K562 (cell line): ENCODE measurements around the gene STX17. TPM values are rescaled to one million over a fixed set of nuclear protein-coding genes. Genes with fewer than 3 reads are reported as not detected.

Experiments
- ATAC-seq: fragments of 200-7000 bp; cut with Tn5 transposase; 3 replicates; pipeline ENCODE4 v1.9.1; 2020; ENCODE audit warnings: moderate library complexity
- BruUV-seq: library from RNA; stranded (reverse); fragments of 400-500 nt; replicated peaks from 2 replicates; lab custom pipeline; 2021; lab: Mats Ljungman, UMichigan
- CTCF ChIA-PET: fragments of 300-600 bp; formaldehyde crosslinking; extraction: SDS; loops from one replicate; lab custom pipeline; 2021; ENCODE audit warnings: low intra/inter-chr PET ratio; lab: Yijun Ruan, JAX
- POLR2A ChIA-PET: fragments of 300-600, 350-650 bp; sonication (Branson Sonifier 250); formaldehyde crosslinking; extraction: SDS; loops from one replicate; lab custom pipeline; 2021; ENCODE audit warnings: antibody characterized with exemption, inconsistent platforms; lab: Yijun Ruan, JAX
- DNase-seq, 4 experiments: peaks; one replicate each; pipeline versions ENCODE4 v3.0.0 to v3.0.0-alpha.2; 2011 to 2018; ENCODE audit warnings: low spot score in 3 of 4, mixed read lengths in 3 of 4; ENCODE audit errors: extremely low read depth in 1 of 4
- FAIRE-seq: peaks from 2 replicates; lab custom pipeline; 2011; peaks lifted over from hg19 to GRCh38; lab: Jason Lieb, UNC
- H2AFZ ChIP-seq: 2 replicates; pipeline ENCODE4 v1.6.0; 2011; ENCODE audit warnings: low read depth, low read length, control low read depth, inconsistent platforms
- H3K27ac ChIP-seq: fragments of 200-600 bp; 3 replicates; pipeline ENCODE4 v1.8.0; 2011; ENCODE audit warnings: low read depth, mild to moderate bottlenecking, control low read depth, inconsistent platforms, low read length, moderate library complexity, mixed read lengths; ENCODE audit errors: extremely low read depth
- H3K27me3 ChIP-seq, 2 experiments: fragments of 300-600 bp in 1 of 2; 2 replicates in 1 of 2; 3 replicates in 1 of 2; pipeline versions ENCODE4 v1.6.0 to v1.8.0; 2011; ENCODE audit warnings: inconsistent platforms in 2 of 2, low read length in 2 of 2, mild to moderate bottlenecking in 1 of 2, mixed read lengths in 1 of 2, moderate library complexity in 1 of 2; ENCODE audit not compliant: control insufficient read depth in 2 of 2, insufficient read depth in 2 of 2
- H3K36me3 ChIP-seq: fragments of 300-600 bp; 3 replicates; pipeline ENCODE4 v1.8.0; 2011; ENCODE audit warnings: mild to moderate bottlenecking, low read length, inconsistent platforms; ENCODE audit not compliant: control insufficient read depth, insufficient read depth
- H3K4me1 ChIP-seq, 2 experiments: fragments of 200-600 bp in 1 of 2; replicated peaks in 1 of 2; 2 replicates in 1 of 2; 3 replicates in 1 of 2; pipeline versions ENCODE4 v1.5.1 to v1.8.0; 2011; ENCODE audit warnings: inconsistent platforms in 2 of 2, low read length in 2 of 2, mild to moderate bottlenecking in 1 of 2, mixed read lengths in 1 of 2, moderate library complexity in 1 of 2; ENCODE audit not compliant: control insufficient read depth in 2 of 2, insufficient read depth in 2 of 2
- H3K4me2 ChIP-seq: 2 replicates; pipeline ENCODE4 v1.6.1; 2011; ENCODE audit warnings: low read length, control low read depth, inconsistent platforms, mixed read lengths; ENCODE audit not compliant: insufficient read depth
- H3K4me3 ChIP-seq: fragments of 200-600 bp; sonication (generic), shearing (Covaris generic); 2 replicates; pipeline ENCODE4 v1.5.1; 2016; ENCODE audit warnings: control low read depth, inconsistent platforms
- H3K79me2 ChIP-seq: fragments of 200-600 bp; 3 replicates; pipeline ENCODE4 v1.8.0; 2011; ENCODE audit warnings: low read length, inconsistent platforms; ENCODE audit not compliant: control insufficient read depth, insufficient read depth
- H3K9ac ChIP-seq, 2 experiments: 2 replicates each; pipeline versions ENCODE4 v1.6.0 to v1.6.1; 2011; ENCODE audit warnings: low read depth in 2 of 2, low read length in 2 of 2, control low read depth in 1 of 2, inconsistent platforms in 1 of 2, mild to moderate bottlenecking in 1 of 2, mixed read lengths in 1 of 2; ENCODE audit not compliant: insufficient read depth in 1 of 2
- H3K9me1 ChIP-seq: one replicate; pipeline ENCODE4 v1.6.0; 2011; ENCODE audit warnings: inconsistent platforms, mild to moderate bottlenecking, low read length, moderate library complexity; ENCODE audit not compliant: control insufficient read depth, insufficient read depth
- H3K9me3 ChIP-seq: replicated peaks from 2 replicates; pipeline ENCODE4 v1.5.1; 2011; ENCODE audit warnings: low read depth, low read length, inconsistent platforms; ENCODE audit not compliant: control insufficient read depth, insufficient read depth
- H4K20me1 ChIP-seq: replicated peaks from 2 replicates; pipeline ENCODE4 v1.6.1; 2011; ENCODE audit warnings: low read length, inconsistent platforms, mixed read lengths; ENCODE audit not compliant: control insufficient read depth, insufficient read depth
- BRCA1 ChIP-seq, 2 experiments: fragments of 450-650 bp in 1 of 2; sonication (generic) in 1 of 2; formaldehyde crosslinking in 1 of 2; IDR thresholded peaks; 2 replicates each; pipeline versions ENCODE4 v1.5.0 to v1.6.1; 2017 to 2020; ENCODE audit warnings: mild to moderate bottlenecking in 1 of 2, missing genetic modification reagents in 1 of 2
- BRD9 ChIP-seq: fragments of 450-650 bp; IDR thresholded peaks from 2 replicates; pipeline ENCODE4 v1.6.1; 2018; ENCODE audit warnings: low read depth; ENCODE audit not compliant: partially characterized antibody
- C11orf30 ChIP-seq: fragments of 450-650 bp; IDR thresholded peaks from 2 replicates; pipeline ENCODE4 v1.6.1; 2016; ENCODE audit warnings: low read depth, mild to moderate bottlenecking
- FOXJ2 ChIP-seq: fragments of 200-800 bp; sonication (Bioruptor generic); IDR thresholded peaks from 2 replicates; pipeline ENCODE4 v1.6.1; 2016; ENCODE audit warnings: missing genetic modification characterization, missing compliant biosample characterization
- MAFG ChIP-seq: fragments of 450-650 bp; conservative IDR thresholded peaks from 2 replicates; pipeline ENCODE4 v1.6.1; 2016; ENCODE audit warnings: missing genetic modification characterization, missing compliant biosample characterization
- MITF ChIP-seq: IDR thresholded peaks from 2 replicates; pipeline ENCODE4 v1.6.1; 2014; ENCODE audit warnings: antibody characterized with exemption
- NR1H2 ChIP-seq: sonication (generic); formaldehyde crosslinking; IDR thresholded peaks from 2 replicates; pipeline ENCODE4 v1.4.0; 2020; ENCODE audit warnings: mild to moderate bottlenecking, missing genetic modification reagents
- RBM25 ChIP-seq: fragments of 200-400 bp; formaldehyde crosslinking; IDR thresholded peaks from 2 replicates; pipeline ENCODE4 v1.6.1; 2018; ENCODE audit warnings: low read length, low read depth, moderate library complexity; ENCODE audit not compliant: severe bottlenecking
- RERE ChIP-seq: sonication (generic); formaldehyde crosslinking; IDR thresholded peaks from 2 replicates; pipeline ENCODE4 v1.8.0; 2023; ENCODE audit warnings: missing genetic modification reagents, mild to moderate bottlenecking, borderline replicate concordance
- SREBF2 ChIP-seq: sonication (generic); formaldehyde crosslinking; IDR thresholded peaks from 2 replicates; pipeline ENCODE4 v1.4.0; 2020; ENCODE audit warnings: mild to moderate bottlenecking, missing genetic modification reagents
- STAT5B ChIP-seq: fragments of 250-450 bp; sonication (Bioruptor Pico); IDR thresholded peaks from 2 replicates; pipeline ENCODE4 v1.8.0; 2021; ENCODE audit warnings: mild to moderate bottlenecking, inconsistent platforms
- ZNF24 ChIP-seq: fragments of 450-650 bp; IDR thresholded peaks from 2 replicates; pipeline ENCODE4 v1.6.1; 2016
- ZNF3 ChIP-seq: fragments of 250-450 bp; sonication (Bioruptor Pico); IDR thresholded peaks from 2 replicates; pipeline ENCODE4 v1.5.0; 2021; ENCODE audit warnings: mild to moderate bottlenecking, moderate library complexity
- ZNF316 ChIP-seq: fragments of 450-650 bp; IDR thresholded peaks from 2 replicates; pipeline ENCODE4 v1.6.1; 2016
- ZNF41 ChIP-seq: fragments of 250-450 bp; sonication (Bioruptor Pico); conservative IDR thresholded peaks from 2 replicates; pipeline ENCODE4 v1.4.0; 2020; ENCODE audit warnings: mild to moderate bottlenecking
- WGBS: fragments of 100-300 bp; shearing (Covaris generic); methylation state at CpG from one replicate; pipeline ENCODE4 v1.1.6; 2016; ENCODE audit warnings: low coverage, mixed read lengths; ENCODE audit not compliant: insufficient coverage; ENCODE audit errors: missing lambda C conversion rate; 5-methylcytosine and 5-hydroxymethylcytosine counted together
- in situ Hi-C: fragments of 300-500 bp; cut with MboI; formaldehyde crosslinking; loops from 4 replicates; pipeline ENCODE4 v1.15.0; 2018; ENCODE audit warnings: inconsistent platforms, mixed read lengths
- intact Hi-C: fragments of 100-400 bp; cut with micrococcal nuclease; formaldehyde crosslinking; loops from 2 replicates; pipeline ENCODE4 v1.14.2; 2022
- polyA plus RNA-seq, 8 experiments: library from polyadenylated mRNA; depleted of rRNA in 4 of 8; stranded (reverse) in 5 of 8; unstranded in 3 of 8; fragments of >200 nt; fragmentation: Nextera tagmentation in 2 of 8; fragmentation: Illumina TruSeq in 1 of 8; extraction: Ambion mirVana in 2 of 8; extraction: Trizol in 1 of 8; gene quantifications; 2 replicates each; pipeline versions ENCODE4 v1.2.1 to v1.2.3, GENCODE V29; 2011 to 2014; ENCODE audit warnings: inconsistent platforms in 1 of 8, missing spikeins in 1 of 8
- total RNA-seq, 7 experiments: library from RNA; depleted of rRNA in 6 of 7; stranded (reverse); fragments of >200 nt in 6 of 7; fragmentation: Illumina TruSeq in 2 of 7; extraction: Trizol in 2 of 7; gene quantifications; 2 replicates each; pipeline versions ENCODE4 v1.2.1 to v1.2.3, GENCODE V29; 2011 to 2021; ENCODE audit warnings: low replicate concordance in 1 of 7

Gene STX17
- total and polyA plus RNA-seq, 9 of the 15 experiments (the other 6 are each of a cell fraction or from before 2014, with no cell fraction given) = 14.4 to 25.1 (median 19.0) TPM

GRCh38 chr9:99970481-99970880 is 64.0 kb downstream of the STX17 start:
- Histone ChIP-seq H3K4me3 (no peak overlapping the region), H3K79me2 (no peaks in the 10 kb centered on the region), H2AFZ (no peak overlapping the region), H3K27ac (no peak overlapping the region), H3K9me1 (no peaks in the 10 kb centered on the region), H3K36me3 (peaks cover 7% of the 10 kb centered on the region; the same call in 2 of the 3 replicates), H3K9ac (no peak overlapping the region), H3K9me3 (no peaks in the 10 kb centered on the region), H3K27me3 (no peaks in the 10 kb centered on the region), H4K20me1 (no peaks in the 10 kb centered on the region), H3K4me1 (no peaks in the 10 kb centered on the region), H3K4me2 (no peak overlapping the region)
- no TSS peak for BruUV-seq
- WGBS = 93% methylated on average over 2 of the region's 2 CpGs
- POLR2A ChIA-PET = no interaction called here
- in situ Hi-C loops = no loop called here
- ATAC-seq (no peak), DNase-seq (no peak), FAIRE-seq (no peak)
- TF ChIP-seq MAFG (tag) (peak; percentile 42), ZNF41 (no peak), RERE (CRISPR knock-in tag) (no peak), BRD9 (no peak), NR1H2 (CRISPR knock-in tag) (no peak), ZNF24 (no peak), SREBF2 (no peak), BRCA1 (IDR thresholded peaks at IDR 0.05) (no peak), BRCA1 (CRISPR knock-in tag; IDR thresholded peaks at IDR 0.05) (no peak), MITF (no peak), ZNF316 (peak; percentile 81), RBM25 (no peak), STAT5B (no peak), ZNF3 (CRISPR knock-in tag) (no peak), C11orf30 (peak; percentile 45), FOXJ2 (no peak)
- CTCF ChIA-PET = no interaction called here
- intact Hi-C loops = loop anchor here (10.0 kb wide), 1 partner anchor 146 kb away; the partner anchor contains the start of gene NR4A3
